ENCODE measurements around the gene FAIM2.

GRCh38 chr12:49843411-49843810, 60.3 kb downstream of the FAIM2 start:
- TF ChIP-seq EZH2 (IDR thresholded peaks at IDR 0.05; ENCODE audit: insufficient read depth, poor library complexity, severe bottlenecking) (no peak), EZH2phosphoT487 (IDR thresholded peaks at IDR 0.05; ENCODE audit: insufficient read depth, low read depth) (no peak)

All from GM23248 (cell line).